ENCODE results near the gene EIF2B2. TPM values are rescaled to one million over a fixed set of nuclear protein-coding genes. Genes with fewer than 3 reads are reported as not detected.

Gene EIF2B2
- total RNA-seq, 4 donors from 2014 or later, result 27.3 to 41.9 (median 35.5) TPM

- DNase-seq, result no peak
- Histone ChIP-seq H3K4me3 (no peak overlapping the region), H3K36me3 (no peaks in the 10 kb centered on the region), H3K9me3 (no peaks in the 10 kb centered on the region), H3K4me1 (peaks cover 0 to 4% of the 10 kb centered on the region in 2 donors), H3K27me3 (no peaks in the 10 kb centered on the region), H3K27ac (no peak overlapping the region)
- intact Hi-C loops (cut with DNase I; ENCODE audit: low total_unique reads), result no loop called here
- TF ChIP-seq CTCF (IDR thresholded peaks at IDR 0.05) (no peak), POLR2A (IDR thresholded peaks at IDR 0.05) (no peak)
Measured at GRCh38 chr14:74977901-74978385, 24.8 kb upstream of the EIF2B2 start.

GRCh38 chr14:74978416-74978947 lies 24.2 kb upstream of the EIF2B2 start:
- H3K27me3 ChIP-seq, result no peaks in the 10 kb centered on the region
- H3K36me3 ChIP-seq, result no peaks in the 10 kb centered on the region
- intact Hi-C loops (cut with DNase I; ENCODE audit: low total_unique reads), result no loop called here
- no peak overlapping the region for H3K4me3 ChIP-seq
- H3K4me1 ChIP-seq, result peaks cover 0 to 4% of the 10 kb centered on the region in 2 donors
- H3K9me3 ChIP-seq, result no peaks in the 10 kb centered on the region
- no peak for TF ChIP-seq CTCF (IDR thresholded peaks at IDR 0.05)
- TF ChIP-seq POLR2A (IDR thresholded peaks at IDR 0.05), result no peak
- no peak overlapping the region for H3K27ac ChIP-seq
- no peak for DNase-seq

GRCh38 chr14:74979029-74979428 lies 23.7 kb upstream of the EIF2B2 start:
- no peak overlapping the region for H3K4me3 ChIP-seq
- H3K36me3 ChIP-seq, result no peaks in the 10 kb centered on the region
- no peak overlapping the region for H3K27ac ChIP-seq
- no peaks in the 10 kb centered on the region for H3K27me3 ChIP-seq
- H3K9me3 ChIP-seq, result no peaks in the 10 kb centered on the region
- H3K4me1 ChIP-seq, result peaks cover 0 to 4% of the 10 kb centered on the region in 2 donors
- no peak for DNase-seq
- intact Hi-C loops (cut with DNase I; ENCODE audit: low total_unique reads), result no loop called here
- TF ChIP-seq CTCF (IDR thresholded peaks at IDR 0.05), result no peak
- no peak for TF ChIP-seq POLR2A (IDR thresholded peaks at IDR 0.05)

GRCh38 chr14:74979442-74980397 lies 23.0 kb upstream of the EIF2B2 start:
- TF ChIP-seq CTCF (IDR thresholded peaks at IDR 0.05) (no peak), POLR2A (IDR thresholded peaks at IDR 0.05) (no peak)
- Histone ChIP-seq H3K36me3 (no peaks in the 10 kb centered on the region), H3K27me3 (no peaks in the 10 kb centered on the region), H3K27ac (no peak overlapping the region), H3K4me1 (peaks cover 0 to 4% of the 10 kb centered on the region in 2 donors), H3K4me3 (no peak overlapping the region), H3K9me3 (no peaks in the 10 kb centered on the region)
- DNase-seq, result no peak
- intact Hi-C loops (cut with DNase I; ENCODE audit: low total_unique reads), result no loop called here

DNA sequence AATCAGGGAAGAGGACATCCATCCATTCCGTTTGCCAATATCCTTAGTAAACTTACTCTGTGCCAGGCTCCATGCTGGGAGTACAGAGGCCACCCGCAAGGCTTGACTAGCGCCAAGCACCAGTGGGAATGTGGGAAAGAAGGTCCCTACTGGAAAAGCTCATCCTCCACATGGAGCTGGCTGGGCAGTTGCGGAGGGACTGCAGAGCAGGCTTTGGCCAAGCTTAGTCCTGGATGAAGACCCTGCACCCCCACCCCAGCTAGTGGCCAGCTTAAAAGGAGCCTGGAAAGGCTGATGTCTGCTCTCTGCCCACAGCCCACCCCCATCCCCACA lies 22.4 kb upstream of the EIF2B2 start:
- no peak for TF ChIP-seq POLR2A (IDR thresholded peaks at IDR 0.05)
- TF ChIP-seq CTCF (IDR thresholded peaks at IDR 0.05), result no peak
- no peaks in the 10 kb centered on the region for H3K27me3 ChIP-seq
- intact Hi-C loops (cut with DNase I; ENCODE audit: low total_unique reads), result no loop called here
- H3K4me3 ChIP-seq, result no peak overlapping the region
- no peaks in the 10 kb centered on the region for H3K36me3 ChIP-seq
- no peak overlapping the region for H3K27ac ChIP-seq
- H3K4me1 ChIP-seq, result peaks cover 0 to 3% of the 10 kb centered on the region in 2 donors
- DNase-seq, result no peak
- H3K9me3 ChIP-seq, result no peaks in the 10 kb centered on the region

Measured in uterus (tissue), 4 donors.